Transverse colon (tissue), 4 donors: ENCODE results near the gene SWAP70.

Source experiments
- CTCF ChIP-seq, 5 experiments: fragments of 200-600 bp in 3 of 5; fragments of 450-650 bp in 2 of 5; sonication (generic) in 3 of 5; IDR thresholded peaks; 1 replicate in 2 of 5; 2 replicates in 3 of 5; pipeline ENCODE4 v1.5.1; 2016 to 2017; ENCODE audit warnings: antibody characterized with exemption in 5 of 5, inconsistent platforms in 3 of 5, mild to moderate bottlenecking in 2 of 5, moderate library complexity in 1 of 5
- EP300 ChIP-seq: sonication (generic); formaldehyde crosslinking; IDR thresholded peaks from one replicate; pipeline ENCODE4 v1.6.1; 2017; ENCODE audit warnings: antibody characterized with exemption, low read depth
- POLR2A ChIP-seq: fragments of 450-650 bp; IDR thresholded peaks from one replicate; pipeline ENCODE4 v1.6.1; 2016; ENCODE audit warnings: antibody characterized with exemption, mild to moderate bottlenecking, moderate library complexity
- POLR2AphosphoS5 ChIP-seq, 3 donors: sonication (generic); formaldehyde crosslinking; IDR thresholded peaks; one replicate each; pipeline ENCODE4 v1.6.1; 2016; ENCODE audit warnings: antibody characterized with exemption in 3 of 3

GRCh38 chr11:9787981-9788521 is 124.2 kb downstream of the SWAP70 start:
- TF ChIP-seq EP300: no peak
- TF ChIP-seq CTCF (IDR thresholded peaks at IDR 0.05): no peak
- TF ChIP-seq POLR2A: no peak
- TF ChIP-seq POLR2AphosphoS5 (IDR thresholded peaks at IDR 0.05): no peak
